H9 (cell line): ENCODE measurements around the gene IL20RB. TPM values are rescaled to one million over a fixed set of nuclear protein-coding genes. Genes with fewer than 3 reads are reported as not detected.

Source experiments
- DNase-seq: peaks from one replicate; pipeline ENCODE4 v3.0.0-alpha.2; 2017
- H2AFZ ChIP-seq: one replicate; pipeline ENCODE4 v1.6.1; 2013; ENCODE audit warnings: mild to moderate bottlenecking, low read length, control low read depth, moderate library complexity
- H2AK5ac ChIP-seq: 2 replicates; pipeline ENCODE4 v1.6.1; 2013; ENCODE audit warnings: low read length, control low read depth, mixed read lengths; ENCODE audit not compliant: insufficient read length
- H2BK120ac ChIP-seq: one replicate; pipeline ENCODE4 v1.6.1; 2013; ENCODE audit warnings: low read depth, mild to moderate bottlenecking, low read length, control low read depth, inconsistent platforms; ENCODE audit not compliant: poor library complexity, severe bottlenecking
- H2BK12ac ChIP-seq: 2 replicates; pipeline ENCODE4 v1.6.1; 2013; ENCODE audit warnings: low read length, control low read depth, mixed read lengths, low read depth; ENCODE audit not compliant: insufficient read length
- H2BK15ac ChIP-seq: 2 replicates; pipeline ENCODE4 v1.6.1; 2013; ENCODE audit warnings: low read depth, low read length, control low read depth
- H2BK20ac ChIP-seq: one replicate; pipeline ENCODE4 v1.6.1; 2013; ENCODE audit warnings: low read depth, mild to moderate bottlenecking, low read length, control low read depth, inconsistent platforms; ENCODE audit not compliant: poor library complexity, severe bottlenecking
- H2BK5ac ChIP-seq: 2 replicates; pipeline ENCODE4 v1.6.1; 2013; ENCODE audit warnings: low read length, control low read depth, mixed read lengths; ENCODE audit not compliant: insufficient read length
- H3K14ac ChIP-seq: 2 replicates; pipeline ENCODE4 v1.6.1; 2013; ENCODE audit warnings: low read length, control low read depth; ENCODE audit not compliant: insufficient read depth
- H3K18ac ChIP-seq: 2 replicates; pipeline ENCODE4 v1.6.1; 2013; ENCODE audit warnings: low read depth, mild to moderate bottlenecking, mixed read lengths, low read length, control low read depth; ENCODE audit not compliant: insufficient read length
- H3K23ac ChIP-seq: 2 replicates; pipeline ENCODE4 v1.6.1; 2013; ENCODE audit warnings: low read length, control low read depth, mixed read lengths, low read depth; ENCODE audit not compliant: insufficient read length
- H3K23me2 ChIP-seq: 2 replicates; pipeline ENCODE4 v1.6.1; 2013; ENCODE audit warnings: low read depth, mild to moderate bottlenecking, mixed read lengths, low read length, control low read depth; ENCODE audit not compliant: insufficient read length, poor library complexity, severe bottlenecking
- H3K27ac ChIP-seq: 2 replicates; pipeline ENCODE4 v1.5.1; 2013; ENCODE audit warnings: low read length, control low read depth, mixed read lengths, low read depth; ENCODE audit not compliant: insufficient read length
- H3K27me3 ChIP-seq: 2 replicates; pipeline ENCODE4 v1.6.1; 2013; ENCODE audit warnings: low read length, control low read depth, inconsistent platforms; ENCODE audit not compliant: insufficient read depth
- H3K4ac ChIP-seq: 2 replicates; pipeline ENCODE4 v1.6.1; 2013; ENCODE audit warnings: low read depth, mild to moderate bottlenecking, control low read depth, inconsistent platforms, low read length, moderate library complexity
- H3K4me1 ChIP-seq: 2 replicates; pipeline ENCODE4 v1.6.1; 2013; ENCODE audit warnings: low read length, control low read depth, inconsistent platforms; ENCODE audit not compliant: insufficient read depth
- H3K4me2 ChIP-seq: 2 replicates; pipeline ENCODE4 v1.6.1; 2013; ENCODE audit warnings: low read length, control low read depth, mixed read lengths; ENCODE audit not compliant: insufficient read length, insufficient read depth
- H3K56ac ChIP-seq: 2 replicates; pipeline ENCODE4 v1.6.1; 2013; ENCODE audit warnings: low read depth, mild to moderate bottlenecking, mixed read lengths, low read length, control low read depth; ENCODE audit not compliant: insufficient read length
- H3K79me1 ChIP-seq: 2 replicates; pipeline ENCODE4 v1.6.1; 2013; ENCODE audit warnings: low read depth, mild to moderate bottlenecking, moderate library complexity, low read length, control low read depth, inconsistent platforms; ENCODE audit not compliant: insufficient read depth, poor library complexity, severe bottlenecking
- H3K79me2 ChIP-seq: 2 replicates; pipeline ENCODE4 v1.6.1; 2013; ENCODE audit warnings: low read length, control low read depth, inconsistent platforms; ENCODE audit not compliant: insufficient read depth
- H3K9ac ChIP-seq: 2 replicates; pipeline ENCODE4 v1.6.1; 2013; ENCODE audit warnings: low read length, control low read depth, mixed read lengths; ENCODE audit not compliant: insufficient read length; ENCODE audit errors: extremely low read depth
- H3K9me3 ChIP-seq: one replicate; pipeline ENCODE4 v1.6.1; 2013; ENCODE audit warnings: low read depth, low read length, inconsistent platforms; ENCODE audit not compliant: control insufficient read depth
- H3T11ph ChIP-seq: one replicate; pipeline ENCODE4 v1.6.1; 2013; ENCODE audit warnings: mild to moderate bottlenecking, low read length, control low read depth, inconsistent platforms
- H4K20me1 ChIP-seq: one replicate; pipeline ENCODE4 v1.6.1; 2013; ENCODE audit not compliant: control insufficient read depth, insufficient read length, insufficient read depth
- H4K5ac ChIP-seq: 2 replicates; pipeline ENCODE4 v1.6.1; 2013; ENCODE audit warnings: low read depth, mild to moderate bottlenecking, mixed read lengths, low read length, control low read depth; ENCODE audit not compliant: insufficient read length
- H4K8ac ChIP-seq: replicated peaks from 2 replicates; pipeline ENCODE4 v1.6.1; 2013; ENCODE audit warnings: low read length, control low read depth, mixed read lengths, low read depth; ENCODE audit not compliant: insufficient read length
- H4K91ac ChIP-seq: 2 replicates; pipeline ENCODE4 v1.6.1; 2013; ENCODE audit warnings: low read depth, mild to moderate bottlenecking, moderate library complexity, mixed read lengths, low read length, control low read depth; ENCODE audit not compliant: insufficient read length
- H3K27ac Mint-ChIP-seq, 3 experiments: 2 replicates in 2 of 3; 3 replicates in 1 of 3; pipeline ENCODE4 v1.8.0; 2020 to 2021; ENCODE audit warnings: mixed read lengths in 3 of 3, mild to moderate bottlenecking in 1 of 3, moderate library complexity in 1 of 3
- H3K27me3 Mint-ChIP-seq: 2 replicates; pipeline ENCODE4 v1.8.0; 2021; ENCODE audit warnings: low read depth, mild to moderate bottlenecking, moderate library complexity, mixed read lengths
- H3K36me3 Mint-ChIP-seq, 3 experiments: 2 replicates in 2 of 3; 3 replicates in 1 of 3; pipeline ENCODE4 v1.8.0; 2020 to 2021; ENCODE audit warnings: low read depth in 3 of 3, mixed read lengths in 3 of 3; ENCODE audit not compliant: insufficient read depth in 1 of 3
- H3K4me1 Mint-ChIP-seq, 2 experiments: 2 replicates each; pipeline ENCODE4 v1.8.0; 2020; ENCODE audit warnings: mixed read lengths in 2 of 2
- H3K4me3 Mint-ChIP-seq, 2 experiments: 2 replicates in 1 of 2; 3 replicates in 1 of 2; pipeline ENCODE4 v1.8.0; 2020 to 2021; ENCODE audit warnings: mild to moderate bottlenecking in 2 of 2, mixed read lengths in 2 of 2, moderate library complexity in 1 of 2
- H3K9me3 Mint-ChIP-seq, 2 experiments: 2 replicates in 1 of 2; 3 replicates in 1 of 2; pipeline ENCODE4 v1.8.0; 2020; ENCODE audit warnings: mild to moderate bottlenecking in 2 of 2, mixed read lengths in 2 of 2, moderate library complexity in 1 of 2
- WGBS: extraction: QIAGEN DNeasy Blood & Tissue Kit; methylation state at CpG from one replicate; pipeline ENCODE4 v1.1.7; 2013; ENCODE audit warnings: missing lambda C conversion rate, low lambda C conversion rate, mixed read lengths; ENCODE audit not compliant: insufficient read length; ENCODE audit errors: extremely low coverage; 5-methylcytosine and 5-hydroxymethylcytosine counted together
- total RNA-seq: library from RNA; stranded (reverse); gene quantifications from 2 replicates; pipeline ENCODE4 v1.2.1, GENCODE V29; 2021
- TF ChIP-seq, protein P1 (sequence below): fragments of 200-600 bp; sonication (generic); conservative IDR thresholded peaks from 3 replicates; pipeline ENCODE4 v1.8.0; 2021; ENCODE audit warnings: antibody characterized with exemption, mild to moderate bottlenecking

Gene IL20RB
- total RNA-seq, 1 experiment from 2014 or later = 1.5 TPM

DNA sequence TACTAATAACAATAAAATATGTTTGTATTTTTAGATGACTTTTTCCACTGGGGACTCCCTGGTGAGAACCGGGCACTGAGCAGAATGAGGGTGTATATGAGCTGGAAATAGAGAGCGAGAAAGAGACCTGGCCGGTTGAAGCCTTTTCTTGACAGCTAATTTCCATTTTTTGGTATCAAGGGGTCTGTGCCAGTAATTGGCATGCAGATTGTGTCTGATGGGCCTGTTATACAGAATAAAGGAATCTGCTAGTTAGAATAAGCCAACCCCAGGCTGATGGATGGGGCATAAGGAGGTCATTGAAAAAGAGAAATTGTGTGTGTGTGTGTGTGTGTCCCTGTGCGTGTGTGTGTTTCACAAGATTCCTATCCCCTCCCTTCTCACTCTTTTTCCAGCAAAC is 83.9 kb downstream of the IL20RB start:
- H3K36me3 Mint-ChIP-seq = no peaks in the 10 kb centered on the region
- no CpG with 5 or more reads among the region's 4 CpGs for WGBS

More for the DNA sequence above, 83.9 kb downstream of the IL20RB start:
- no peak overlapping the region for H3K4ac ChIP-seq
- no peak overlapping the region for H2BK12ac ChIP-seq
- no peaks in the 10 kb centered on the region for H3K23me2 ChIP-seq
- H4K20me1 ChIP-seq = no peaks in the 10 kb centered on the region
- no peak overlapping the region for H3K18ac ChIP-seq
- H3K56ac ChIP-seq = no peak overlapping the region
- H3K27me3 Mint-ChIP-seq = peaks cover 5% of the 10 kb centered on the region
- no peak overlapping the region for H3K4me2 ChIP-seq
- no peak overlapping the region for H3K27ac Mint-ChIP-seq
- no peak overlapping the region for H3K4me3 Mint-ChIP-seq
- H3K23ac ChIP-seq = no peak overlapping the region
- H3K9me3 Mint-ChIP-seq = no peaks in the 10 kb centered on the region
- H3K9ac ChIP-seq = no peak overlapping the region
- H4K8ac ChIP-seq = no peak overlapping the region
- DNase-seq = no peak
- no peak overlapping the region for H4K5ac ChIP-seq
- no peaks in the 10 kb centered on the region for H3K79me1 ChIP-seq
- TF ChIP-seq, protein P1, sequence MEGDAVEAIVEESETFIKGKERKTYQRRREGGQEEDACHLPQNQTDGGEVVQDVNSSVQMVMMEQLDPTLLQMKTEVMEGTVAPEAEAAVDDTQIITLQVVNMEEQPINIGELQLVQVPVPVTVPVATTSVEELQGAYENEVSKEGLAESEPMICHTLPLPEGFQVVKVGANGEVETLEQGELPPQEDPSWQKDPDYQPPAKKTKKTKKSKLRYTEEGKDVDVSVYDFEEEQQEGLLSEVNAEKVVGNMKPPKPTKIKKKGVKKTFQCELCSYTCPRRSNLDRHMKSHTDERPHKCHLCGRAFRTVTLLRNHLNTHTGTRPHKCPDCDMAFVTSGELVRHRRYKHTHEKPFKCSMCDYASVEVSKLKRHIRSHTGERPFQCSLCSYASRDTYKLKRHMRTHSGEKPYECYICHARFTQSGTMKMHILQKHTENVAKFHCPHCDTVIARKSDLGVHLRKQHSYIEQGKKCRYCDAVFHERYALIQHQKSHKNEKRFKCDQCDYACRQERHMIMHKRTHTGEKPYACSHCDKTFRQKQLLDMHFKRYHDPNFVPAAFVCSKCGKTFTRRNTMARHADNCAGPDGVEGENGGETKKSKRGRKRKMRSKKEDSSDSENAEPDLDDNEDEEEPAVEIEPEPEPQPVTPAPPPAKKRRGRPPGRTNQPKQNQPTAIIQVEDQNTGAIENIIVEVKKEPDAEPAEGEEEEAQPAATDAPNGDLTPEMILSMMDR = no peak
- no peak overlapping the region for H2AFZ ChIP-seq
- H3K79me2 ChIP-seq = no peaks in the 10 kb centered on the region
- no peak overlapping the region for H2BK20ac ChIP-seq
- H2BK5ac ChIP-seq = no peak overlapping the region
- no peak overlapping the region for H4K91ac ChIP-seq
- no peak overlapping the region for H3T11ph ChIP-seq
- no peak overlapping the region for H2BK120ac ChIP-seq
- H3K9me3 ChIP-seq = no peaks in the 10 kb centered on the region
- H3K4me1 ChIP-seq = no peaks in the 10 kb centered on the region
- no peak overlapping the region for H3K27ac ChIP-seq
- H3K4me1 Mint-ChIP-seq = peaks cover 21 to 25% of the 10 kb centered on the region in 2 experiments
- H3K14ac ChIP-seq = no peak overlapping the region
- no peak overlapping the region for H2BK15ac ChIP-seq
- no peaks in the 10 kb centered on the region for H3K27me3 ChIP-seq
- no peak overlapping the region for H2AK5ac ChIP-seq
